Osteoblast (primary cell): ENCODE results near the gene CD274. TPM values are rescaled to one million over a fixed set of nuclear protein-coding genes. Genes with fewer than 3 reads are reported as not detected.
"Not testable (repeated sequence)": the region's sequence is repeated elsewhere in the genome, so short reads cannot be mapped to it uniquely, and the experiment has no call there.

Source experiments
- DNase-seq: peaks from one replicate; pipeline ENCODE4 v3.0.0; 2011; ENCODE audit warnings: low spot score, mixed read lengths; ENCODE audit not compliant: insufficient read length; ENCODE audit errors: missing footprints
- H2AFZ ChIP-seq: 2 replicates; pipeline ENCODE4 v1.6.0; 2011; ENCODE audit warnings: mild to moderate bottlenecking, low read length
- H3K27ac ChIP-seq: 2 replicates; pipeline ENCODE4 v1.5.1; 2011; ENCODE audit warnings: mild to moderate bottlenecking, low read depth, low read length, moderate library complexity
- H3K27me3 ChIP-seq: 2 replicates; pipeline ENCODE4 v1.6.0; 2012; ENCODE audit warnings: mild to moderate bottlenecking, control low read depth, inconsistent platforms, low read length, moderate library complexity; ENCODE audit not compliant: insufficient read depth
- H3K36me3 ChIP-seq: 2 replicates; pipeline ENCODE4 v1.5.1; 2011; ENCODE audit warnings: mild to moderate bottlenecking, low read length, control low read depth, moderate library complexity; ENCODE audit not compliant: insufficient read depth
- H3K4me1 ChIP-seq: 2 replicates; pipeline ENCODE4 v1.5.1; 2011; ENCODE audit warnings: mild to moderate bottlenecking, low read length, control low read depth, moderate library complexity; ENCODE audit not compliant: insufficient read depth
- H3K4me2 ChIP-seq: 2 replicates; pipeline ENCODE4 v1.6.0; 2011; ENCODE audit warnings: mild to moderate bottlenecking, low read length; ENCODE audit not compliant: insufficient read depth
- H3K4me3 ChIP-seq: fragments of 200-600 bp; sonication (generic); 3 replicates; pipeline ENCODE4 v1.5.1; 2012; ENCODE audit warnings: mild to moderate bottlenecking, low read length, inconsistent platforms; ENCODE audit not compliant: insufficient read depth
- H3K79me2 ChIP-seq: 2 replicates; pipeline ENCODE4 v1.6.0; 2012; ENCODE audit warnings: mild to moderate bottlenecking, low read length, control low read depth, inconsistent platforms; ENCODE audit not compliant: insufficient read depth
- H3K9me3 ChIP-seq: 2 replicates; pipeline ENCODE4 v1.5.1; 2011; ENCODE audit warnings: low read depth, low read length, control low read depth
- H4K20me1 ChIP-seq: 2 replicates; pipeline ENCODE4 v1.6.0; 2012; ENCODE audit warnings: mild to moderate bottlenecking, low read length, control low read depth; ENCODE audit not compliant: insufficient read depth
- total RNA-seq: library from RNA; depleted of rRNA; stranded (reverse); fragments of >200 nt; gene quantifications from 2 replicates; pipeline ENCODE4 v1.2.3, GENCODE V29; 2012
- TF ChIP-seq, protein P1 (sequence below): IDR thresholded peaks from 2 replicates; pipeline ENCODE4 v1.5.1; 2011; ENCODE audit warnings: mild to moderate bottlenecking, low read depth, low read length, moderate library complexity; ENCODE audit errors: extremely low read depth

CD274 gene
- total RNA-seq, 1 donor, result 0.72 TPM

DNA sequence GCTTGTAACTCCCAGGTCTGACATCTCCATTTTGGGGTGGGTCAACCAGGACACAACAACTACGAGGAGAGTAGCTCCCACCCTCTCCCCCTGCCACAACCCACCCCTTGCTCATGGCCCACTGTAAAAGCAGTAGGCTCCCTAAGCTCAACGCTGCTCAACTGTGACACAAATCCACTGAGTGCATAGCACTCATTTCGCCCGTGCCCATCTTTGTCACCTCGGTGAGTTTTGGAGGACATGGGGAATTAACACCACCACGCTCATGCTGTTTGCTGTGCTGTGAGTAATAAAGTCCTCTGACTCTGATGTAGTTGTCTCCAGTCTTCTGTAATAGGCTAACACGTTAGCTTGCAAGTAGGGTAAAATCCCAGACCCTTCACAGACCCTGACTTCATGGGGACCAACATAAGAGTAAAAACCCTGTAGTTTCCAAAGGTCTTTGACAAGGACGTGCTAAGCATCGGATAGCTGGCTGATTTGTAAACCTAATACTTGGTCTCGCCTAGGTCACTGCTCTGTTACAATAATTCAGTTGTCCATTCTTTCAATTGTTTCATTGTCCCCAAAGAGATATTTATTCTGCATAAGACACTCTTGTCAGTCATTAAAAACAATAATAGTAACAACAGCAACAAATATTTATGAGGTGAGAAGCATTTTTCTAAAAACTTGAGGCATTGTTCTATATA lies 20.3 kb upstream of the CD274 start:
- Histone ChIP-seq H3K9me3 (no peaks in the 10 kb centered on the region), H3K4me1 (no peaks in the 10 kb centered on the region), H3K36me3 (peaks cover 4% of the 10 kb centered on the region), H3K27me3 (no peaks in the 10 kb centered on the region), H3K79me2 (no peaks in the 10 kb centered on the region), H3K27ac (no peak overlapping the region), H2AFZ (no peak overlapping the region), H3K4me2 (no peak overlapping the region), H4K20me1 (no peaks in the 10 kb centered on the region), H3K4me3 (no peak overlapping the region)
- no peak for DNase-seq
- TF ChIP-seq, protein P1, sequence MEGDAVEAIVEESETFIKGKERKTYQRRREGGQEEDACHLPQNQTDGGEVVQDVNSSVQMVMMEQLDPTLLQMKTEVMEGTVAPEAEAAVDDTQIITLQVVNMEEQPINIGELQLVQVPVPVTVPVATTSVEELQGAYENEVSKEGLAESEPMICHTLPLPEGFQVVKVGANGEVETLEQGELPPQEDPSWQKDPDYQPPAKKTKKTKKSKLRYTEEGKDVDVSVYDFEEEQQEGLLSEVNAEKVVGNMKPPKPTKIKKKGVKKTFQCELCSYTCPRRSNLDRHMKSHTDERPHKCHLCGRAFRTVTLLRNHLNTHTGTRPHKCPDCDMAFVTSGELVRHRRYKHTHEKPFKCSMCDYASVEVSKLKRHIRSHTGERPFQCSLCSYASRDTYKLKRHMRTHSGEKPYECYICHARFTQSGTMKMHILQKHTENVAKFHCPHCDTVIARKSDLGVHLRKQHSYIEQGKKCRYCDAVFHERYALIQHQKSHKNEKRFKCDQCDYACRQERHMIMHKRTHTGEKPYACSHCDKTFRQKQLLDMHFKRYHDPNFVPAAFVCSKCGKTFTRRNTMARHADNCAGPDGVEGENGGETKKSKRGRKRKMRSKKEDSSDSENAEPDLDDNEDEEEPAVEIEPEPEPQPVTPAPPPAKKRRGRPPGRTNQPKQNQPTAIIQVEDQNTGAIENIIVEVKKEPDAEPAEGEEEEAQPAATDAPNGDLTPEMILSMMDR, result no peak

DNA sequence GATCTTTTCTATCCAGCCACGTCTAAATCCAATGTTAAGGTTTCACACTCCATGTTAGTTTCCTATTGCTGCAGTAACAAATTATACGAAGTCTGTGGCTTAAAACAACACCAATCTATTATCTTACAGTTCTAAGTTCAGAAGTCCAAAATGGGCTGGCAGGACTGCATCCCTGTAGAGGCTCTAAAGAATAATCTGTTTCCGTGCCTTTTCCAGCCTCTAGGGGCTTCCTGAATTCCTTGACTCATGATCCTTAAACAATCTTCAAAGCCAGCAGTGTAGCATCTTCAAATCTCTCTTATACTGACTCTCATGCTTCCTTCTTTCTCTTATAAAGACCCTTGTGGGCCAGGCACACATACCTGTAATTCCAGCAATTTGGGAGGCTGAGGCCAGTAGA lies 19.4 kb upstream of the CD274 start:
- H3K4me1 ChIP-seq, result no peaks in the 10 kb centered on the region
- H3K27me3 ChIP-seq, result no peaks in the 10 kb centered on the region
- no peak overlapping the region for H3K4me2 ChIP-seq
- H3K36me3 ChIP-seq, result peaks cover 4% of the 10 kb centered on the region
- TF ChIP-seq, protein P1, result peak; percentile 22
- H2AFZ ChIP-seq, result no peak overlapping the region
- no peaks in the 10 kb centered on the region for H3K9me3 ChIP-seq
- DNase-seq, result no peak
- H3K27ac ChIP-seq, result no peak overlapping the region
- no peak overlapping the region for H3K4me3 ChIP-seq
- no peaks in the 10 kb centered on the region for H3K79me2 ChIP-seq
- no peaks in the 10 kb centered on the region for H4K20me1 ChIP-seq

DNA sequence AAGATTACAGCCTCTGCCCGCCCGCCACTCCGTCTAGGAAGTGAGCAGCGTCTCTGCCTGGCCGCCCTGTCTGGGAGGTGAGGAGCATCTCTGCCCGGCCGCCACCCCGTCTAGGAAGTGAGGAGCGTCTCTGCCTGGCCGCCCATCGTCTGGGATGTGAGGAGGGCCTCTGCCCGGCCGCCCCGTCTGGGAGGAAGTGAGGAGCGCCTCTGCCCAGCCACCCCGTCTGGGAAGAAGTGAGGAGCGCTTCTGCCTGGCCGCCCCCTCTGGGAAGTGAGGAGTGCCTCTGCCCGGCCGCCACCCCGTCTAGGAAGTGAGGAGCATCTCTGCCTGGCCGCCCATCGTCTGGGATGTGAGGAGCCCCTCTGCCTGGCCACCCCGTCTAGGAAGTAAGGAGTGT lies 17.5 kb upstream of the CD274 start:
- not testable (repeated sequence) for H2AFZ ChIP-seq, H3K36me3 ChIP-seq, DNase-seq, H3K4me3 ChIP-seq, H3K27me3 ChIP-seq, H3K4me1 ChIP-seq, H3K27ac ChIP-seq, H4K20me1 ChIP-seq, H3K4me2 ChIP-seq, H3K9me3 ChIP-seq, H3K79me2 ChIP-seq

DNA sequence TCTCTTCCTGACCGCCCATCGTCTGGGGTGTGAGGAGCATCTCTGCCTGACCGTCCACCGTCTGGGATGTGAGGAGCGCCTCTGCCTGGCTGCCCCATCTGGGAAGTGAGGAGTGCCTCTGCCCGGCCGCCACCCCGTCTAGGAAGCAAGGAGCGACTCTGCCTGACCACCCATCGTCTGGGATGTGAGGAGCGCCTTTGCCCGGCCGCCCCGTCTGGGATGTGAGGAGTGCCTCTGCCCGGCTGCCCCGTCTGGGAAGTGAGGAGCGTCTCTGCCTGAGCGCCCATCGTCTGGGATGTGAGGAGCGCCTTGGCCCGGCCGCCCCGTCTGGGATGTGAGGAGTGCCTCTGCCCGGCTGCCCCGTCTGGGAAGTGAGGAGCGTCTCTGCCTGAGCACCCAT lies 17.0 kb upstream of the CD274 start:
- H3K27ac ChIP-seq, H3K36me3 ChIP-seq, H3K4me2 ChIP-seq, H3K9me3 ChIP-seq, H3K27me3 ChIP-seq, H3K79me2 ChIP-seq, H3K4me1 ChIP-seq, H2AFZ ChIP-seq, H3K4me3 ChIP-seq, H4K20me1 ChIP-seq, DNase-seq: not testable (repeated sequence)

DNA sequence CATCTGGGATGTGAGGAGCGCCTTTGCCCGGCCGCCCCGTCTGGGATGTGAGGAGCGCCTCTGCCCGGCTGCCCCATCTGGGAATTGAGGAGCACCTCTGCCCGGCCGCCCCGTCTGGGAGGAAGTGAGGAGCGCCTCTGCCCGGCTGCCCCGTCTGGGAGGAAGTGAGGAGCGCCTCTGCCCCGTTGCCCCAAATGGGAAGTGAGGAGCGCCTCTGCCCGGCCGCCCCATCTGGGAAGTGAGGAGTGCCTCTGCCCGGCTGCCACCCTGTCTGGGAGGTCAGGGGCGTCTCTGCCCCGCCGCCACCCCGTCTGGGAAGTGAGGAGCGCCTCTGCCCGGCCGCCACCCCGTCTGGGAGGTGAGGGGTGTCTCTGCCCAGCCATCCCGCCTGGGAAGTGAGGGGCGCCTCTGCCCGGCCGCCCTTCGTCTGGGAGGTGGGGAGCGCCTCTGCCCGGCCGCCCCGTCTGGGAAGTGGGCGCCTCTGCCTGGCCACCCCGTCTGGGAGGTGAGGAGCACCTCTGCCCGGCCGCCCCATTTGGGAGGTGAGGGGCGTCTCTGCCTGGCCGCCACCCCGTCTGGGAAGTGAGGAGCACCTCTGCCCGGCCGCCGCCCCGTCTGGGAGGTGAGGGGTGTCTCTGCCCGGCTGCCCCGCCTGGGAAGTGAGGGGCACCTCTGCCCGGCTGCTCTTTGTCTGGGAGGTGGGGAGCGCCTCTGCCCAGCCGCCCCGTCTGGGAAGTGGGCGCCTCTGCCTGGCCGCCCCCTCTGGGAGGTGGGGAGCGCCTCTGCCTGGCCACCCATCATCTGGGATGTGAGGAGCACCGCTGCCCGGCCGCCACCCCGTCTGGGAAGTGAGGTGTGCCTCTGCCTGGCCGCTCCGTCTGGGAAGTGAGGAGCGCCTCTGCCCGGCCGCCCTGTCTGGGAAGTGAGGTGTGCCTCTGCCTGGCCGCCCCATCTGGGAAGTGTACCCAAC lies 16.2 kb upstream of the CD274 start:
- not testable (repeated sequence) for H2AFZ ChIP-seq, H3K36me3 ChIP-seq, H4K20me1 ChIP-seq, H3K27ac ChIP-seq, DNase-seq, H3K4me2 ChIP-seq, H3K4me3 ChIP-seq, H3K79me2 ChIP-seq, H3K27me3 ChIP-seq, H3K9me3 ChIP-seq
- H3K4me1 ChIP-seq, result peaks cover 12% of the 10 kb centered on the region
